Fibroblast of mammary gland (primary cell): Measurements from ENCODE around the gene ANO6.
"Not testable (repeated sequence)": the region's sequence is repeated elsewhere in the genome, so short reads cannot be mapped to it uniquely, and the experiment has no call there.

Source experiments
- DNase-seq: peaks from one replicate; pipeline ENCODE4 v3.0.0-alpha.2; 2010; ENCODE audit warnings: low read depth
- H3K4me3 ChIP-seq: 2 replicates; pipeline ENCODE4 v1.5.1; 2011; ENCODE audit warnings: low read depth, mild to moderate bottlenecking, low read length, moderate library complexity; ENCODE audit not compliant: control insufficient read depth
- CTCF ChIP-seq: conservative IDR thresholded peaks from 2 replicates; pipeline ENCODE4 v1.5.1; 2011; ENCODE audit warnings: low read depth, low read length, inconsistent platforms; ENCODE audit not compliant: control insufficient read depth, insufficient read depth

ANO6 gene

GRCh38 chr12:45305907-45306306, 90.0 kb downstream of the ANO6 start:
- DNase-seq = no peak
- TF ChIP-seq CTCF = no peak
- H3K4me3 ChIP-seq = no peak overlapping the region

GRCh38 chr12:45309836-45310626, 94.1 kb downstream of the ANO6 start:
- peak; percentile 38 for DNase-seq
- TF ChIP-seq CTCF = peak; percentile 18
- H3K4me3 ChIP-seq = no peak overlapping the region

GRCh38 chr12:45310627-45310968, 94.7 kb downstream of the ANO6 start:
- no peak overlapping the region for H3K4me3 ChIP-seq
- no peak for TF ChIP-seq CTCF
- no peak for DNase-seq

- no peak for TF ChIP-seq CTCF
- DNase-seq = no peak
- H3K4me3 ChIP-seq = no peak overlapping the region
Measured at GRCh38 chr12:45312012-45312411, 96.1 kb downstream of the ANO6 start.

GRCh38 chr12:45314770-45315169, 98.9 kb downstream of the ANO6 start:
- H3K4me3 ChIP-seq = no peak overlapping the region
- TF ChIP-seq CTCF = no peak
- no peak for DNase-seq

- no peak for TF ChIP-seq CTCF
- no peak for DNase-seq
- no peak overlapping the region for H3K4me3 ChIP-seq
Measured at GRCh38 chr12:45315462-45315861, 99.6 kb downstream of the ANO6 start.

GRCh38 chr12:45317261-45317660, 101.4 kb downstream of the ANO6 start:
- not testable (repeated sequence) for DNase-seq, H3K4me3 ChIP-seq
